Fibroblast of skin of right quadriceps (primary cell): ENCODE data around the gene SUMF1.

Experiments used
- DNase-seq: peaks from one replicate; pipeline ENCODE4 v3.0.0-alpha.2; 2013

Gene SUMF1

DNA sequence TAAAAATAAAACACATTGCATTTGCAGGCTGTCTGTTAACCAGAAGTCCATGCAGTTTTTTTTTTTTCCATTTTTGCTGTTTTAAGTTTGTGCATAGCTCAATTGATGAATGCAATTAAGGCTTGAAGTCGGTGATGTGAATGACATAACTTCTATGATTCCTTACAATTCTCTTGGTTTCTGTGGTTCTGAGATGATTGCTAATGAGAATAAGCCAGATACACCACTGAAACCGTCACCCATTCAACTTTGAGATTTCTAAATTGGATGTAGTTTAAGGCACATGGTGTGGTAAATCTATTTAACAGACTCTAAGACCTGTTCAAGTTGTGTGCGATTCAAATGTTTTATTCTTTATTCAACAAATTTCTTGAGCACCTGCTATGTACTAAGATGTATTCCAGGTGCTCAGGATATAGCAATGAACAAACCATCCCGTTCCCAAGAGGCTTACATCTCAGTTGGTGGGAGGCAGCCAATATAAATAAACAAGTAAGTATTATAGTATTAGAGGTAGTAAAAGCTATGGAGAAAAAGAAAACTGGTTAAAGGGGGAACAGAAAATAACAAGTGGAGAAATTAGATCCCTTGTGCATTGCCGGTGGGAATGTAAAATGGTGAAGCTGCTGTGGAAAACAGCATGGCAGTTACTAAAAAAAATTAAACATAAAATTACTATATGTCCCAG, 30.1 kb upstream of the SUMF1 start:
- no peak for DNase-seq

DNA sequence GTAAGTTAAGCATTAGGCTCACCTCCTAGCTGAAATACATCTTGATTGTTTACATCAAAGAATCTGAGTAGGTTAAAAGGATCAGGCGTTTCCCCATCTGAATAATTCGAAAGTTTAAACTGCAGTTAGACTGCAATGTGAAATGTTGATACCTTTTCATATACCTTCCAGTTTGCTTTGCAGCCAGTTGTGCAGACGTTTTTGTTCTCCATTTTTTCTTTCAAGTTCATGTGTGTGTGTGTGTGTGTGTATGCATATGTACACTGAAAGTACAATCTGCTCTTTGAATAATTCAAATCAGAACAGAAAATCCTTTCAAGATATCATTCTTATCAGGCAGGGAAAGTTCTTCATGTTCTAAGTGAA, 29.0 kb upstream of the SUMF1 start:
- no peak for DNase-seq

DNA sequence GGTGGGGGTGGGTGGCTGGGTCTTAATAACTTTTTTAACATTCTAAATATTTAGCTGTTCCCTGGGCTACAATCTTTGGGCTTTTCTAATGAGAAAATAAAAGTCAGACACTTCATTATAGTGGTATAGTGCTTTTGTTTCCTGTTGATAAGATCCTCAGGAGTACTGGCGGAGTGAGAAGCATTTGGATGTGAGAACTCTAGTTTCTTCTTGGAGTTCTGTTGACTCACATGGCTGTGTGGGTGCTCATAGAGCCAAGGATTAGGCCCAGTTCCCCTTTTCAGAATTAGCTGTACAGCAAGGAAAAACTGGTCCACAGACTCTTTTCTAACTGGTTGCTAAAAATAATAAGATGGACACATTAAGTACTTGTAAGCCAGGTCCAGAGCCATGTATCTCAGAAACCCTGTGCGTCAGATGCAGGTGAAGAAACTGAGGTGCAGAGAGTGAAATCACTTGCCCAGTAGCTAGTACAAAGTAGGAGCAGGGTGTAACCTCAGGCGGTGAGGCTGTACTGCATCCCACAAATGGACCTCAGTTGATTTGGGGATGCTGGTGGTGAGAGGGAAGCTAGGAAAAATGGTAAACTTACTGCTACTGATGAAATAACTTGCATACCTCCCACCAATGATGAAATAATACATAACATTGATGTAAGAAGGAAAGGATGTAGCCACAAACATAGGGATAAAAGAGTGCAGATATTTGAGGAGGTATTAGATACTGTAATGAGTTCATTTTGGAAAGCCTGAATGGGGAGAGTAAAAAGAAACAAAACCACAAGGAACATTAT, 28.4 kb upstream of the SUMF1 start:
- no peak for DNase-seq

DNA sequence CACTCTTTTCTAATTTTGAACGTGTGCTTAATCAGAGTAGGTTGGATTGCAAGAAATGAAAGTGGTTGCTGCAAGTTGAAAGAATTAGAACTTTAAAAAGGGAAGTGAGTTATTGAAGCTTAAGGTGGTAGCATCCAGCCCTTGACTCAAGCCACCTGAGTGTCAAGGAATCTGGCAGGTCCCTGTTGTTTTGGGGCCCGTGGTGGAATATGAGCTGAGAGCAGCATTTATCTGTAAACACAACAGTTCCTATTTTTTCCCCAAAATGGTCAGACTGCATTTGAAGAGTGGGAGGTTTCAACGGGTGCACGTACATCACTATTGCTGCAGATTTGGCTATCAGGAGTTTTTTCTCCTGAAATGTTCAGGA, 27.8 kb upstream of the SUMF1 start:
- no peak for DNase-seq

DNA sequence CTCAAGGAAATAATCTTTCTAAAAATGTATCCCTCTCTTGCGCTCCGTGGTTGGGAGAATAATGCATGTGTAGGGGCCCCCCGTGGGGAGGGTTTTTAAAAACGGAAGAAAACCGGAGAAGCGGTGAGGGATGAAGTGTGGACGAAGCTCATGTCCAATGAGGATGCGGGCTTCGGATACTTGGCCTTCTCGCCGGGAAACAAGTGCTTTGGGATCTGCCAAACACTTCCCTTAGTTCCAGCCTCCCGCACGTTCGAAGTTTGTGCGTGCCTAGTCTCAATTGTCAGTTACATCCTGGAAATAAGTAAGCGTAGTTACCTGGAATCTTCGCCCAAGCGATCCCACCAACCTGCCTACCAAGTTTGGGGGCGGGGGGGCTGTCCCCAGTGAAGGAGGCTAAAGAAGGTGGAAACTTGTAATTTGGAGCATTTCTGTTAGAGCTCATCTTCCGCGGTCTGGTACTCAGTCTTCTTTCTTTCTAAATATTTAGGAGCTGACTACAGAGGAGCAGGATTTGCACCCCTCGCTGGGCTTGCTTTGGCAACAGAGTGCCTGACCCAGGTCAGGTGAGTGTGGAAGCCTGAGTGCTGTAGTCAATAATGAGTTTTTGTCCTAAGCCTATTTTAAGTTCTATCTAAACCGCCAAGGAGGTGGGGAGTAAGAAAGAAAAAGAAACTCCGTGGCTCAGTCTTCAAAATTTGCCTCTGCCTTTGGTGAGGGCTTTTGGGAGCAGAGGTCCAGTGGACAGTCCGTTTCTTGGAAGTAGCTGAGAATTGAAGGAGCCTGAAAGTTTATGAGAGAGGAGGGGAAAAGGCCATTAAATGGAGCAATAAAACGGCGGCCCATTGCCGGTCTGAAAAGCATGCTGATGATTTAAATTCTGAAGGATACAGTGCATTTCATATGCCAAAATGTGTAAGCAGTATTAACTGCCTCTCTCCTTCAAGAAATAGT, 27.1 kb upstream of the SUMF1 start:
- peak; percentile 7 for DNase-seq

DNA sequence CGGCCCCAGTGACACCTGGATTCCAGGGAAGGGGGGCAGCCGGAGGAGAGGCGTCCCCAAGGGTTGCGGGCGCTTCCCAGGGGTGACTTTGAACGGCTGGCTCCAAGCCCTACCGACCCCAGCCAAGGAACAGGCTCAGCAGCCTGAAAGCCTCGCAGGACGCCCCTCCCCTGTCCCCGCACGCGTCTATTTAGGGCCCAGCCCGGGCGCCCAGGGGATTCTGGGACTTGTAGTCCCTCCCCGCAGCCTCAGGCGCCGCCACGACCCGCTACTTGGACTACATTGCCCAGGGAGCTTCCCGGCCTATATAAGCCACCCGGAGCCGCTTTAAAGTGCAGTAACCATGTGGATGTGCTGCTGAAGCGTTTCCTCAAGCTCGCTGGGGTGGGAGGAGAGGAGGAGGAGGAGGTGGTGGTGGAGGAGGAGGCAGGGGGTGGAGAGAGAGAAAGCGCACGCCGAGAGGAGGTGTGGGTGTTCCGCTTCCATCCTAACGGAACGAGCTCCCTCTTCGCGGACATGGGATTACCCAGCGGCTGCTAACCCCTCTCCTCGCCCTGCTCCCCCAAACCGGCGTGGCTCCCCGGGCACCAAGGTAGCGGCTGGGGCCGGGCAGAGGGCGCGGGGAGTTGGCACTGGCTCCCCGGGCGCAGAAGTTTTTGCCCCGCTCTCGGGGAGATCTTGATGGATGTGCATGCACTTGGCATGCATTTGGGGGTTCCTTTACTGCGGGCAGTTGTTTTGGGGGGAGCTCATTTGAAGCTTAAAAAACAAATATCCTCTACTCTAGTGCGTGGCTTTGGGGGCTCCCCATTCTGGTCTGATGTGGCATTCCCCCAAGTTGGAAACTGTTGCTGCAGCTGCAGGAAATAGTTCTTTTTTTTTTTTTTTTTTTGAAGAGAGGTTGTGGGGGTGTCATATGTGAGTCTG, 26.2 kb upstream of the SUMF1 start, which contains the start of gene ITPR1:
Gene ITPR1, plus strand, starts transcription at position 335 of the 927 bp plus-strand sequence. CDS start 23,144 bp downstream, outside the sequence.
- peak; percentile 99 for DNase-seq

DNA sequence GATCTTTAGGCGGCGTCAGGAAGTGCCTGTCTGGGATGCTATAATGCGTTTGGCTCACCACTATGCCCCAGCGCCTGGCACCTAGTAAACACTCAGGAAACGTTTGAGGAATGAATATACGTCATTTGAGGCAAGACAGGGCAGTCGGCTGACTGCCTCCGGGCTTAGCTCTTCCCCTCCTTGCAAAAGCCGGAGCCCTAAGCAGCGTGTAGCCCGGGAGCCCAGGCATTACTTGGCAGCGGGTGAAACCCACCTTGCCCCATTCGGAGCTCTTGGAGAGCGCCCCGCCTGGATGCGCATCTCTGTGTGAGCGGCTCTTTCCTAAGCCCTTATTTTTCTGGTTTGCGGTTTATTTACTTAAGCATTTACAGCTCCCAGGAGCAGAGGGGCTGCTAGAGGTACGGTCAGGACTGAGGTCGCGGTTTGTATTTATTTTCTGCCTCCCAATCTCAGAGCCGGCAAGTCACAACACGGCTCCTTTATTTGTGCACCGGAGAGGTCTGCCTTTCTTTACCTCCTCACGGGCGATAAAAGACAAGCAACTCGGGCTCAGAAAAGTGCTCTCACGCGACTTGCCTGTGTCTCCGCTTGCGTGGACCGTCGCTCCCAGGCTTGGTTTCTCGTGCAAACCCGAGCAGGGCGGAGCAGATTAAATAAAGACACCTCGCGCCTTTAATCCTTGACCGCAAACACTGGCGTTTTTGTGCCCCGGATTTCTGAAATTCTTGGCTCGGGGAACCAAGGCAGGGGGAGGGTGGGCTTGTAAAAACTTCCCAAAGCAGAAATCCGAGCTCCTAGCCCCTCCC, 25.3 kb upstream of the SUMF1 start:
- peak; percentile 32 for DNase-seq

DNA sequence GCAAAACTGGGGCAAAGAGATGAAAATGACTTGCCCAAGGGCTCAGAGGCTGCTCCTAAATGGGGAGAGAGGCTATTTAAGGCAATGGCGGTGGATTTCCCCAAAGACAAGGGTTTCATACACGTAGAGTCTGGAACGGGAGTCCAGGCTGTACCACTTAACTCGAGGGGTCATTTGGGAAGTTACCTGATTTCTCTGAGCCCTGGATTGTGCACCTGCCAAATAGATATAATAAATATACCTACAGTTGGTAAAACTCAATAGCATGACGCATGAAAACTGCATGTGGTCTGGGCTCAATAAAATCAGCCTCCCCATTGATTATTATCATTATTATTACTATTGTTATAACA, 24.8 kb upstream of the SUMF1 start:
- DNase-seq, result no peak

DNA sequence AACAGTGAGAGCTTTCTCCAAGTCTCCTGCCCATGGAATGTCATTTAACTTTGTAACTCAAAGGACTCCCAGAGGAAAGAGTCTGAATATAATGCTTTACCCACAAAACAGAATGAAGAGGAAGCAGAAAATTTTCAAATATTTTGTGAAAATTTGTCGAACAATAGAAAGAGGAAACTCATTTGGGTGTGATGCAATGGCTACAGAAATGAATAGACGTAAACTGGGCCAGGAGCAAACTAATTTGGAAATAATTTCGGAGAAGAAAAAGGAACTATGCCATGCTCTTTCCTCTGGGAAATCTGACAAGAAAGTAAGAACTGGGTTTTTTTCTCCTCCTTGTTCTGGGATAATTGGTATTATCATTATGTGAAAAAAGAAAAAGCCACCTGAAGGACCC, 11.2 kb upstream of the SUMF1 start:
- DNase-seq, result no peak

DNA sequence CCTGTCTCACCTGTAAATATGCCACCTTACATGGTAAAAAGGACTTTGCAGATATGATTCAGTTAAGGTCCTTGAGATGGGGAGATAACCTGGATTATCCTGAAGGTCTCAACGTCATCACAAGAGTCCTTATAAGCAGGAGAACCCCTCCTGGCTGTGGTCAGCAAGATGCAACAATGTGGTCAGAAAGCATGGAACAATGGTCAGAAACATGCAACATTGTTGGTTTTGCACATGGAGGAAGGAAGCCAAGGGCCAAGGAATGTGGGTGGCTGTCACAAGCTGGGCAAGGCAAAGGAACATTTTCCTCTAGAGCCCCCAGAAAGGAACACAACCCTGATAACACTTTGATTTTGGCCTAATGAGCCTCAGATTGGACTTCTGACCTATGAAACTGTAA, 9.4 kb upstream of the SUMF1 start:
- no peak for DNase-seq

DNA sequence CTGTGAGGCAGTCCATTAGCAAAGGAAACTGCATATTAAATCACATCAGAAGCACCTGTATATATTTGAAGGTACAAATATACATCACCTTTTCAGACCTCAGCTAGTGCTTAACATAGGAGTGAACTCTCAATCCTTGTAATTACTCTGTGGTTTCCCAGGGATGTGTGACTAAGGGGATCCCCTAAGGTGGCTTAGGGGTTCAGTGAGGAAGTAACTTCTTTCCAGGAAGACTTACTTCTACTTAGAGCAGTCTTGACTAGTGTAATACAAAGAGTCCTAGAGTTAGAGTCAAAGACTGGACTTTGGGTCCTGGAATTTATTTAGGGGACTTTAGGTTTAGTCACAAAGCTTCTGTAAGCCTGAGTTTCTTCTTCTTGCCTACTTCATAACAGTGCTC, 8.7 kb upstream of the SUMF1 start:
- no peak for DNase-seq

DNA sequence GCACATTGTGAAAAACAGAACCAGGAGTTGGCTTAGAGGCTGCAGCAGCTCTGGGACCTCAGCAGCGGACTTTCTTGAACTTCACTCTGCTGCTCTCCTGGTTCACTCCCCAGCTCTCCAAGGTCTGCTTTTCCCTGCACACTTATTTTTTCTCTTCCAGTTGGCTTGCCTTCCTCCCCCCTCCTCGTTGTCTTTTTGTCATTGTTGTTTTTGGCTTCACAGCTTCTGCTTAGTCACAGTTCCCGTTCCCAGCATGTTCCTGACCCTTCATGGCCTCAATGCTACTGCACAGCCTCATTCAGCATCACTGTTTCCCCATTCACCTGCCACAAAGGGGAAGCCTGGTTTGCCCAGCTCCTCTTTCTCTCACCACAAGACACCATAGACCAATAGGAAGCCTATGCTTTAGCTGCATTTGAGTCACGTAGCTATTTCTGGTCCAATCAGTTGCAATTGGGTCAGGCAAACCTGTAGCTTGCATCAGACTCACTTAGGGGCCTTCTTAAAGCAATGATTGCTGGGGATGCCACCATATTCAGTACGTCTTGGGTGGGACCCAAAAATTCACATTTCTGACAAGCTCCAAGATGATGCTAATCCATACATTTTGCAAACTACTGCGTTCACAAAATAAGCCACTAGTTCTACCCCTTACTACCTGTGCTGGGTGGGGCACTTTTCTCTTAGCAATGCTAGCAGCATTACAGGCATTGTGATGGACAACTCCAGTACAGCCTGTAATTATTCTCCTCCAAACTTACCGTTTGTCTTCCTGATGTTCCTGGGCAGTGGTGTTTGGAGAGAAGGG, 7.8 kb upstream of the SUMF1 start:
- peak; percentile 20 for DNase-seq

DNA sequence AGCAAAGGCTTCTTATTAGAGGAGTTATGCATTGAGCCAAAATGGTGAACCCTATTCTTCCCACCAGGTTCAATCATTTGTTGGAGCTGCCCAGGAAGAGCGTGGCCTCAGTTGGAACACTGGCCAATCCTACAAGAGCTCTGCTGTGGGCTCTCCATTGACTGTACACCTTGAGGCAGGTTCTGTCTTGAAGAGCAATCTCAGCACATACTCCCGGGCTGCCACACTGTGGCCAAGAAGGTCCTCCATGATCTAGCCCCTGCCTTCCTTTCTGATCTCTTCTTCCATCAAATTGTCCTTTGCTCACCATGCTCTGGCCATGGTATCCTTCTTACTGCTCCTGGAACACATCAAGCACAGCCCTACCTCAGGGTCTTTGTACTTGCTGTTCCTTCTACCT, 5.7 kb upstream of the SUMF1 start:
- no peak for DNase-seq

DNA sequence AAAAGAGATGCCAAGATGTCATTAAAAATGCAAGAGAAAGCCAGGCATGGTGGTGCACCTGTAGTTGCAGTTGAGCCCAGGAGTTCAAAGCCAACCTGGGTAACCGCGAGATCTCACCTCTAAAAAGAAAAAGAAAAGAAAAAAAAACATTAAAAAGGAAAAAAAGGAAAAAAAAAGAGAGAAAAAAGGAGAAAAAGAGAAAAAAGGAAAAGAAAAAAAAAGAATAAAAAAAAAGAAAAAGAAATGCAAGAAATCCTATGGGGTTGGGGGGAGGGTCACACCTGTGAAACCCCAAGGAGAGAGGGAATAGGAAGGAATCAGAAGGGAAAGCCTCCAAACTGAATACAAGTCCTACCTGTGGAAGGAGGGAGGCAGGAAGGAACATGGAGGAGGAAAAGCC, 5.2 kb upstream of the SUMF1 start:
- no peak for DNase-seq

DNA sequence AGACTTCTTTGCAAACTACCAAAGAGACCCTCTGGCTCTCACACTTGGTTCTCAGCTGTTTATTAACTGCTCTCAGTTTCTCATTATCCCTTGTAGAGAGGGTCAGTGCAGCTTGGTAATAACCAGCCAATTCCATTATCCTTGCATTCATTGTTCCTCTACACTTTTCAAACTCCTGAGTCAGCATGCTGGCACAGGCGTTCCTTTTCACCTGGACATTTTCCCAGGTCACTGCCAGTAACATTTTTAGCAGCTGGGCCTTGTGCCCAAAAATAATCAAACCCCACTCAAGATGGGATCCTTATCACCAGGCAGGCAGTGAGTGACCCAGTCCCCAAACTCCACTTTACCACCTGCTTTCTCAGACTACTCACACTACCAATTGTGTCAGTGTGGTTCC, 4.8 kb upstream of the SUMF1 start:
- DNase-seq, result no peak

DNA sequence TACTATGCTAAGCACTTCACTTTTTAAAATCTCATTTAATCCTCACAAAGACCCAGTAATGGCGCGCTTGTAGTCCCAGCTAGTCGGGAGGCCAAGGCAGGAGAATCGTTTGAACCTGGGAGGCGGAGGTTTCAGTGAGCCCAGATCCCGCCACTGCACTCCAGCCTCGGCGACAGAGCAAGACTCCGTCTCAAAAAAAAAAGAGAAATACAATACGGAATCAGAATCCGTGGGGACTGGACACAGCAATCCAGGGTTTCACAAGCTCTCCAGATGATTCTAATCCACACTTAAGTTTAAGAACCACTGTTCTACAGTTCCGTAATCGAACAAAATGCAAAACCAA, 426 bp upstream of the SUMF1 start:
- no peak for DNase-seq

DNA sequence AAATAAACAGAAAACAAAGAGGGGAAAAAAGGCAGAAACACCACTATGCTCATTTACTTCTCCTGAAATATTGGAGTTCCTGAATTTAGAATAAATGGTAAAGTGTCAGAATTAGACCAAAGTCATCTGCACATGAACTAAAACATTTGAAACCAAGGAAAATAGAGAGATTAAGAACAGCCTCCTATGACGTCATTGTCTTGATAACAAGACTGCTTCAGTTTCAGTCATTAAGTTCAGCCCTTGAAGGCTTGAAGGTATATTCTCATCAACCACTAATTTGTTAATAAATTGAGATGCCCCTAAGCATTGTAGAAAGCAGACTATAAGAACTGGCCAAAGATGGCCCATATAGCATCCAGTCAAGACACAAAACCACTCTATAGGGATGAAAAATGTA, 2.5 kb downstream of the SUMF1 start:
- no peak for DNase-seq

DNA sequence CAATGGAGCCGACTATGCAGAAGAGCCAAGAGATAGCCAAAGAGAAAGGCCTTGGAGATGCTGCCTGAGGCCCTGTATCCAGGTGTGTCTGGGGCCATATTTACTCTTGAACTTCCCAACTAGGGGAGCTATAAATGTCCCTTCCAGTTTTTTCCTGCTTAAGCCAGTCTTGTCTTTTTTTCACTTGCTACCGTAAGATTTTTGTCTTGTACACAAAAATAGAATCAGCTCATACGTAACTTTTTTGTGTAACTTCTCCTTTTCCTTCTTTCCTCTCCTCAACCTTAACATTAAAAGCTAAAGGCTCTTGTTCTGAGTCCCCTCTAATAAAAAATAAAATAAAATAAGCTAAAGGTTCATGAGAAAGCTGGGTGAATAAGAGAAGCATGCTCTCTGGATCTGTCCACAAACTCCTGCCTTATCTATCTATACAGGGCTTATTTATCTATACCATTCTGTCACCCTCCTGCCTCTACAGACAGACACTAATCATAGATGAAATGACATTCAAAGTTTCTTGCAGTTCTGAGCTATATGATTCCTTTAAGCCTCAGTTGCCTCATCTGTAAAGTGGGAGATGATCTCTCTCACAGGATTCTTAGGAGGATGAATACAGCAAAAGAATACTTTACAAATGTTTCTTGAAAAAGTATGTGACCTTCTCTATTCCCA, 4.6 kb downstream of the SUMF1 start:
- DNase-seq, result no peak

DNA sequence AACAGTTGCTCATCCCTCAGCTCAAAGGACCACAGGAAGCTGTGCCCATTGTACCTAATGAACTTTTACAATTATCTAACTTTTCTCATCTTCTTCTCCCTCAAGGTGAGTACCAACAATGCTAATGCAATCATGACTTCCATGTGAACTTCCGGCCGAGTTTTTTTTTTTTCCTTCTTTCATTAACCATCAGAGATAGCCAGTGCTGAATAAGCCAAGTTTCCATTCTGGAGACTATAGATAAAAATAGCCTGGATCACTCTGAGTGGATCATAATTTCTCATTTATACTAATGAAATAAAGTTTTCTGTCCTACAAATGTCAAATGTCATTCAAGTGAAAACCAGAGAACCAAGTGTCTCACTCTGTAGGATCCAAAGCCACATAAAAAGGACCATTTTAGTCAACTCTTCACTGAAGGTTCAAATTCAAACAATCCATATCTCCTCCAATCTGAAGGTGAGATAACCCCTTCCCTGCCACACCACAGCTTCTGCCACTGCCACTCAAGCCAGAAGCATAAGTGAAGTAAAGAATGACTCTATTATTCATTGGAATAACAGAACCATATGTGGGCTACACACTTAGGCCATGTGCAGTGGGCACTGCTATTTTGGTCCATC, 5.5 kb downstream of the SUMF1 start:
- no peak for DNase-seq

DNA sequence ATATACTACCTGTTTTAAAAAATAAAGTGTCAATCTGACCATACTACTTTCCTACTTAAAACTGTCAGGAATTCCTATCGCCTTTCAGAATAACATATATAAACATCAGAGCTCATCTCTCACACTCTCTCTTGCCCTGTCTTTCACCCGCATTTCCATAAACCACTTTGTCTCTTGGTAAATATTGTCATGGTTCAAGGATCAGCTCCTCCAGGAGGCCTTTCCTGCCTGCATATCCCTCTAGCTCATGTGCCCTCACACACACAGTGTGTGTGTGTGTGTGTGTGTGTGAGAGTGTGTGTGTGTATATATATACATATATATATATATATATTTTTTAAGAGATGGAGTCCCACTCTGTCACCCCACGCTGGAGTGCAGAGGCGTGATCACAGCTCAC, 6.7 kb downstream of the SUMF1 start:
- no peak for DNase-seq
